ENCODE data around the gene CD300H. TPM values are rescaled to one million over a fixed set of nuclear protein-coding genes. Genes with fewer than 3 reads are reported as not detected.
A peak's percentile ranks its signal among the peaks of the same experiment; 100 is the strongest.

CD300H gene
- total RNA-seq, 4 donors from 2014 or later, result not detected

DNA sequence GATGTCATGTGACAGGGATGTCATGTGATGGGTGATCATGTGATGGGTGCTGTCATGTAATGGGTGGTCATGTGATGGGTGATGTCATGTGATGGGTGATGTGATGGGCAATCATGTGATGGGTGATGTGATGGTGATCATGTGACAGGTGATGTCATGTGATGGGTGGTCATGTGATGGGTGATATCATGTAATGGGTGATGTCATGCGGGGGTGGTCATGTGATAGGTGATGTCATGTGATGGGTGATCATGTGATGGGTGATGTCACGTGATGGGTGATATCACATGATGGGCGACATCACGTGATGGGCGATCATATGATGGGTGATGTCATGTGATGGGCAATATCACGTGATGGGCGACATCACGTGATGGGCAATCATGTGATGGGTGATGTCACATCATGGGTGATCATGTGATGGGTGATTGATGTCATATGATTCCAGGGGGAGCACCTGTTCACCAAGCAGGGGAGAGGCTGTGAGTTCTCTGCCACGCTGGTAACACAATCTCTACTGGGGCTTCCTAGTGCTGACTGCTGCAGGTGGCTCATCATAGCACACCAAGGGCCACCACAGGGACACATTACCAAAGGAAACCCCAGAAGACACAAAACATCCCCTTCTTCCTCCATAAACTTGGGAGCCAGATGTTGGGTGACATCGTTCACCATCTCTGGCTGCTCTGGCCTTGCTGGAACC lies 52.5 kb downstream of the CD300H start:
- 90% methylated on average over 10 of the region's 10 CpGs for WGBS
- Histone ChIP-seq H3K27ac (replicated peaks in 1 of 4) (no peak overlapping the region), H3K27me3 (peaks cover 0 to 15% (median 0%) of the 10 kb centered on the region in 4 donors), H3K4me3 (no peak overlapping the region), H3K9me3 (no peaks in the 10 kb centered on the region), H3K36me3 (no peaks in the 10 kb centered on the region), H3K4me1 (no peaks in the 10 kb centered on the region)
- intact Hi-C loops (cut with DNase I), result no loop called here
- TF ChIP-seq, protein P1, sequence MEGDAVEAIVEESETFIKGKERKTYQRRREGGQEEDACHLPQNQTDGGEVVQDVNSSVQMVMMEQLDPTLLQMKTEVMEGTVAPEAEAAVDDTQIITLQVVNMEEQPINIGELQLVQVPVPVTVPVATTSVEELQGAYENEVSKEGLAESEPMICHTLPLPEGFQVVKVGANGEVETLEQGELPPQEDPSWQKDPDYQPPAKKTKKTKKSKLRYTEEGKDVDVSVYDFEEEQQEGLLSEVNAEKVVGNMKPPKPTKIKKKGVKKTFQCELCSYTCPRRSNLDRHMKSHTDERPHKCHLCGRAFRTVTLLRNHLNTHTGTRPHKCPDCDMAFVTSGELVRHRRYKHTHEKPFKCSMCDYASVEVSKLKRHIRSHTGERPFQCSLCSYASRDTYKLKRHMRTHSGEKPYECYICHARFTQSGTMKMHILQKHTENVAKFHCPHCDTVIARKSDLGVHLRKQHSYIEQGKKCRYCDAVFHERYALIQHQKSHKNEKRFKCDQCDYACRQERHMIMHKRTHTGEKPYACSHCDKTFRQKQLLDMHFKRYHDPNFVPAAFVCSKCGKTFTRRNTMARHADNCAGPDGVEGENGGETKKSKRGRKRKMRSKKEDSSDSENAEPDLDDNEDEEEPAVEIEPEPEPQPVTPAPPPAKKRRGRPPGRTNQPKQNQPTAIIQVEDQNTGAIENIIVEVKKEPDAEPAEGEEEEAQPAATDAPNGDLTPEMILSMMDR (IDR thresholded peaks at IDR 0.05), result no peak
- no peak for TF ChIP-seq POLR2A (IDR thresholded peaks at IDR 0.05; ENCODE audit: low read depth)
- no peak for TF ChIP-seq POLR2AphosphoS5 (IDR thresholded peaks at IDR 0.05)
- TF ChIP-seq EP300 (IDR thresholded peaks at IDR 0.05), result no peak
- DNase-seq (ENCODE audit: extremely low spot score), result peak; percentile 34

DNA sequence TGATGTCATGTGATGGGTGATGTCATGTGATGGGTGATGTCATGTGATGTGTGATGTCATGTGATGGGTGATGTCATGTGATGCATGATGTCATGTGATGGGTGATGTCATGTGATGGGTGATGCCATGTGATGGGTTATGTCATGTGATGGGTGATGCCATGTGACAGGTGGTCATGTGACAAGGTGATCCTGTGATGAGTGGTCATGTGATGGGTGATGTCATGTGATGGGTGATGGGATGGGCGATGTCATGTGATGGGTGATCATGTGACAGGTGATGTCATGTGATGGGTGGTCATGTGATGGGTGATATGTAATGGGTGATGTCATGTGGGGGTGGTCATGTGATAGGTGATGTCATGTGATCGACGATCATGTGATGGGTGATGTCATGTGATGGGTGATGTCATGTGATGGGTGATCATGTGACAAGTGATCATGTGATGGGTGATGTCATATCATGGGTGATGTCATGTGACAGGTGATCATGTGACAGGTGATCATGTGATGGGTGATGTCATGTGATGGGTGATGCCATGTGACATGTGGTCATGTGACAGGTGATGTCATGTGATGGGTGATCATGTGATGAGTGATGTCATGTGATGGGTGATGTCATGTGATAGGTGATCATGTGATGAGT lies 53.2 kb downstream of the CD300H start:
- Histone ChIP-seq H3K27ac (replicated peaks in 1 of 4) (no peak overlapping the region), H3K27me3 (peaks cover 0 to 15% (median 0%) of the 10 kb centered on the region in 4 donors), H3K4me3 (no peak overlapping the region), H3K4me1 (no peaks in the 10 kb centered on the region), H3K36me3 (no peaks in the 10 kb centered on the region), H3K9me3 (no peaks in the 10 kb centered on the region)
- TF ChIP-seq POLR2AphosphoS5 (IDR thresholded peaks at IDR 0.05) (no peak), EP300 (IDR thresholded peaks at IDR 0.05) (no peak), POLR2A (IDR thresholded peaks at IDR 0.05; ENCODE audit: low read depth) (no peak)
- TF ChIP-seq, protein P1 (IDR thresholded peaks at IDR 0.05), result no peak
- intact Hi-C loops (cut with DNase I), result no loop called here
- 53% methylated on average over 3 of the region's 3 CpGs for WGBS
- DNase-seq (ENCODE audit: extremely low spot score), result peak; percentile 90

- TF ChIP-seq POLR2A (IDR thresholded peaks at IDR 0.05; ENCODE audit: low read depth) (no peak), EP300 (IDR thresholded peaks at IDR 0.05) (no peak), POLR2AphosphoS5 (IDR thresholded peaks at IDR 0.05) (no peak)
- TF ChIP-seq, protein P1 (IDR thresholded peaks at IDR 0.05), result no peak
- no peak overlapping the region for H3K4me3 ChIP-seq
- peaks cover 0 to 15% (median 0%) of the 10 kb centered on the region in 4 donors for H3K27me3 ChIP-seq
- no peak overlapping the region for H3K27ac ChIP-seq (replicated peaks in 1 of 4)
- intact Hi-C loops (cut with DNase I), result no loop called here
- H3K9me3 ChIP-seq, result no peaks in the 10 kb centered on the region
- WGBS, result 87% methylated on average over 7 of the region's 7 CpGs
- no peaks in the 10 kb centered on the region for H3K36me3 ChIP-seq
- DNase-seq (ENCODE audit: extremely low spot score), result peak; percentile 82
- H3K4me1 ChIP-seq, result no peaks in the 10 kb centered on the region
Observed at GRCh38 chr17:74512624-74513091, 54.7 kb downstream of the CD300H start.

GRCh38 chr17:74512036-74512435 lies 55.3 kb downstream of the CD300H start:
- Histone ChIP-seq H3K27me3 (peaks cover 0 to 15% (median 0%) of the 10 kb centered on the region in 4 donors), H3K4me3 (no peak overlapping the region), H3K4me1 (no peaks in the 10 kb centered on the region), H3K27ac (replicated peaks in 1 of 4) (no peak overlapping the region), H3K9me3 (no peaks in the 10 kb centered on the region), H3K36me3 (no peaks in the 10 kb centered on the region)
- TF ChIP-seq EP300 (IDR thresholded peaks at IDR 0.05) (no peak), POLR2A (IDR thresholded peaks at IDR 0.05; ENCODE audit: low read depth) (no peak)
- WGBS, result 77% methylated on average over 2 of the region's 2 CpGs
- peak; percentile 79 for DNase-seq (ENCODE audit: extremely low spot score)
- intact Hi-C loops (cut with DNase I), result no loop called here

Other genes with a start within 250 kb of the CD300H start
- 1 to 10 TPM in 3 of 4 donors, under 1 TPM in 1; under 0.01 to 3.8 (median 1.3) TPM for gene KIF19, start 241.3 kb downstream of the CD300H start, total RNA-seq
- gene BTBD17, start 205.6 kb downstream of the CD300H start, total RNA-seq, result under 1 TPM in 1 of 4 donors, not detected in 3; 0.17 TPM
- gene GPR142, start 200.0 kb downstream of the CD300H start, total RNA-seq, result under 1 TPM in 3 of 4 donors, not detected in 1; 0.39 to 0.83 (median 0.40) TPM
- gene GPRC5C, start 135.4 kb downstream of the CD300H start, total RNA-seq, result 10 to 100 TPM; 12.6 to 23.6 (median 14.5) TPM
- gene CD300A, start 100.9 kb downstream of the CD300H start, total RNA-seq, result 1 to 10 TPM; 1.2 to 4.1 (median 2.4) TPM
- gene CD300LB, start 36.0 kb downstream of the CD300H start, total RNA-seq, result under 1 TPM in 3 of 4 donors, not detected in 1; 0.17 to 0.83 (median 0.23) TPM
- gene CD300C, start 21.4 kb downstream of the CD300H start, total RNA-seq, result 1 to 10 TPM in 3 of 4 donors, under 1 TPM in 1; 0.39 to 4.6 (median 1.6) TPM
- not detected for gene CD300LD, start 24.8 kb upstream of the CD300H start, total RNA-seq
- 1 to 10 TPM in 1 of 4 donors, under 1 TPM in 3; 0.39 to 5.0 (median 0.62) TPM for gene CD300E, start 56.2 kb upstream of the CD300H start, total RNA-seq
- gene CD300LF, start 145.4 kb upstream of the CD300H start, total RNA-seq, result under 1 TPM in 3 of 4 donors, not detected in 1; 0.26 to 0.99 (median 0.42) TPM
- gene RAB37, start 169.7 kb upstream of the CD300H start, total RNA-seq, result 1 to 10 TPM; 1.4 to 3.3 (median 2.5) TPM
- 10 to 100 TPM in 2 of 4 donors, 1 to 10 TPM in 2; 8.9 to 12.1 (median 11.0) TPM for gene NHERF1, start 181.1 kb upstream of the CD300H start, total RNA-seq
- 10 to 100 TPM; 10.4 to 22.4 (median 17.7) TPM for gene NAT9, start 208.8 kb upstream of the CD300H start, total RNA-seq